ENCODE results near the gene TMEM184B.

The TMEM184B gene

GRCh38 chr22:38282397-38282796, 9.6 kb upstream of the TMEM184B start:
- no peak for DNase-seq (ENCODE audit: low read depth in 2 of 2)

- DNase-seq (ENCODE audit: low read depth in 2 of 2): no peak
Measured at GRCh38 chr22:38276166-38276565, 3.4 kb upstream of the TMEM184B start.

- DNase-seq (ENCODE audit: low read depth in 2 of 2): no peak
Measured at GRCh38 chr22:38273135-38273826, 471 bp upstream of the TMEM184B start.

GRCh38 chr22:38271927-38272372, 860 bp downstream of the TMEM184B start:
- DNase-seq (ENCODE audit: low read depth in 2 of 2): no peak

GRCh38 chr22:38271101-38271500, 1.7 kb downstream of the TMEM184B start:
- DNase-seq (ENCODE audit: low read depth in 2 of 2): no peak

- DNase-seq (ENCODE audit: low read depth in 2 of 2): no peak
Measured at GRCh38 chr22:38270091-38270992, 2.5 kb downstream of the TMEM184B start.

GRCh38 chr22:38269466-38269865, 3.3 kb downstream of the TMEM184B start:
- DNase-seq (ENCODE audit: low read depth in 2 of 2): no peak

- DNase-seq (ENCODE audit: low read depth in 2 of 2): no peak
Measured at GRCh38 chr22:38267086-38267485, 5.7 kb downstream of the TMEM184B start.

- no peak for DNase-seq (ENCODE audit: low read depth in 2 of 2)
Measured at GRCh38 chr22:38266120-38266519, 6.7 kb downstream of the TMEM184B start.

- DNase-seq (ENCODE audit: low read depth in 2 of 2): no peak
Measured at GRCh38 chr22:38264322-38264843, 8.4 kb downstream of the TMEM184B start.

- no peak for DNase-seq (ENCODE audit: low read depth in 2 of 2)
Measured at GRCh38 chr22:38262051-38262795, 10.6 kb downstream of the TMEM184B start.

- no peak for DNase-seq (ENCODE audit: low read depth in 2 of 2)
Measured at GRCh38 chr22:38260761-38261681, 11.8 kb downstream of the TMEM184B start.

GRCh38 chr22:38259370-38259769, 13.4 kb downstream of the TMEM184B start:
- no peak for DNase-seq (ENCODE audit: low read depth in 2 of 2)

- no peak for DNase-seq (ENCODE audit: low read depth in 2 of 2)
Measured at GRCh38 chr22:38258895-38259294, 13.9 kb downstream of the TMEM184B start.

GRCh38 chr22:38257650-38258250, 15.1 kb downstream of the TMEM184B start:
- no peak for DNase-seq (ENCODE audit: low read depth in 2 of 2)

GRCh38 chr22:38257181-38257580, 15.6 kb downstream of the TMEM184B start:
- no peak for DNase-seq (ENCODE audit: low read depth in 2 of 2)

- no peak for DNase-seq (ENCODE audit: low read depth in 2 of 2)
Measured at GRCh38 chr22:38255697-38256096, 17.1 kb downstream of the TMEM184B start.

GRCh38 chr22:38251341-38251692, 21.5 kb downstream of the TMEM184B start:
- no peak for DNase-seq (ENCODE audit: low read depth in 2 of 2)

- no peak for DNase-seq (ENCODE audit: low read depth in 2 of 2)
Measured at GRCh38 chr22:38250643-38251340, 22.0 kb downstream of the TMEM184B start.
